ENCODE results near the gene DUS1L. TPM values are rescaled to one million over a fixed set of nuclear protein-coding genes. Genes with fewer than 3 reads are reported as not detected.

DUS1L gene
- total RNA-seq, 1 donor from 2014 or later = 97.1 TPM

GRCh38 chr17:82088838-82089722 lies 23.5 kb upstream of the DUS1L start:
- DNase-seq (ENCODE audit: low read depth) = no peak

GRCh38 chr17:82087961-82088837 lies 22.6 kb upstream of the DUS1L start:
- no peak for DNase-seq (ENCODE audit: low read depth)

GRCh38 chr17:82086941-82087906 lies 21.6 kb upstream of the DUS1L start:
- no peak for DNase-seq (ENCODE audit: low read depth)

GRCh38 chr17:82085931-82086764 lies 20.5 kb upstream of the DUS1L start:
- no peak for DNase-seq (ENCODE audit: low read depth)

- DNase-seq (ENCODE audit: low read depth) = no peak
Measured at GRCh38 chr17:82085031-82085861, 19.6 kb upstream of the DUS1L start.

- no peak for DNase-seq (ENCODE audit: low read depth)
Measured at GRCh38 chr17:82084373-82085030, 18.9 kb upstream of the DUS1L start.

GRCh38 chr17:82083533-82084359 lies 18.1 kb upstream of the DUS1L start:
- DNase-seq (ENCODE audit: low read depth) = no peak

- no peak for DNase-seq (ENCODE audit: low read depth)
Measured at GRCh38 chr17:82083009-82083408, 17.4 kb upstream of the DUS1L start.

GRCh38 chr17:82082456-82082855 lies 16.9 kb upstream of the DUS1L start:
- no peak for DNase-seq (ENCODE audit: low read depth)

- DNase-seq (ENCODE audit: low read depth) = no peak
Measured at GRCh38 chr17:82081966-82082365, 16.4 kb upstream of the DUS1L start.

- DNase-seq (ENCODE audit: low read depth) = no peak
Measured at GRCh38 chr17:82081546-82081945, 15.9 kb upstream of the DUS1L start.

GRCh38 chr17:82080789-82081464 lies 15.3 kb upstream of the DUS1L start:
- no peak for DNase-seq (ENCODE audit: low read depth)

GRCh38 chr17:82080048-82080788 lies 14.6 kb upstream of the DUS1L start:
- no peak for DNase-seq (ENCODE audit: low read depth)

- DNase-seq (ENCODE audit: low read depth) = no peak
Measured at GRCh38 chr17:82079001-82079677, 13.5 kb upstream of the DUS1L start.

- no peak for DNase-seq (ENCODE audit: low read depth)
Measured at GRCh38 chr17:82078433-82078832, 12.8 kb upstream of the DUS1L start.
